Smooth muscle cell (in vitro differentiated cells): ENCODE data around the gene RAD51B. TPM values are rescaled to one million over a fixed set of nuclear protein-coding genes. Genes with fewer than 3 reads are reported as not detected.

Experiments
- DNase-seq: peaks from one replicate; lab custom pipeline; 2025; ENCODE audit not compliant: unreplicated experiment; lab: John Stamatoyannopoulos, UW
- H2AFZ ChIP-seq: fragments of 200-600 bp; sonication (generic); 2 replicates; pipeline ENCODE4 v1.6.0; 2016; ENCODE audit warnings: antibody characterized with exemption, low read depth, mild to moderate bottlenecking
- H3F3A ChIP-seq: fragments of 200-600 bp; sonication (generic); 2 replicates; pipeline ENCODE4 v1.6.0; 2017; ENCODE audit warnings: antibody characterized with exemption, low read depth
- H3K27ac ChIP-seq: fragments of 200-600 bp; sonication (generic); 2 replicates; pipeline ENCODE4 v1.5.1; 2016; ENCODE audit warnings: low read depth, mild to moderate bottlenecking
- H3K27me3 ChIP-seq: fragments of 200-600 bp; sonication (generic); 2 replicates; pipeline ENCODE4 v1.6.1; 2016; ENCODE audit warnings: low read depth, mild to moderate bottlenecking
- H3K36me3 ChIP-seq: fragments of 200-600 bp; sonication (generic); 2 replicates; pipeline ENCODE4 v1.5.1; 2016; ENCODE audit warnings: low read depth
- H3K4me1 ChIP-seq: fragments of 200-600 bp; sonication (generic); 2 replicates; pipeline ENCODE4 v1.5.1; 2016; ENCODE audit warnings: low read depth
- H3K4me2 ChIP-seq: fragments of 200-600 bp; sonication (generic); 2 replicates; pipeline ENCODE4 v1.6.0; 2016; ENCODE audit warnings: mild to moderate bottlenecking
- H3K4me3 ChIP-seq: fragments of 200-600 bp; sonication (generic); 2 replicates; pipeline ENCODE4 v1.5.1; 2016; ENCODE audit warnings: mild to moderate bottlenecking
- H3K79me2 ChIP-seq: fragments of 200-600 bp; sonication (generic); 2 replicates; pipeline ENCODE4 v1.6.0; 2016; ENCODE audit warnings: low read depth, mild to moderate bottlenecking
- H3K9ac ChIP-seq: fragments of 200-600 bp; sonication (generic); 2 replicates; pipeline ENCODE4 v1.6.0; 2016; ENCODE audit warnings: low read depth
- H3K9me3 ChIP-seq: fragments of 200-600 bp; sonication (generic); replicated peaks from 2 replicates; pipeline ENCODE4 v1.5.1; 2016; ENCODE audit warnings: low read depth
- H4K20me1 ChIP-seq: fragments of 200-600 bp; sonication (generic); 2 replicates; pipeline ENCODE4 v1.6.0; 2016; ENCODE audit warnings: low read depth
- CTCF ChIP-seq: fragments of 200-600 bp; sonication (generic); IDR thresholded peaks from 2 replicates; pipeline ENCODE4 v1.5.1; 2017; ENCODE audit warnings: borderline replicate concordance, mild to moderate bottlenecking, antibody characterized with exemption; ENCODE audit not compliant: insufficient read depth, poor library complexity, severe bottlenecking
- WGBS: methylation state at CpG from one replicate; pipeline ENCODE4 v1.1.7; 2016; ENCODE audit warnings: low lambda C conversion rate; 5-methylcytosine and 5-hydroxymethylcytosine counted together
- polyA plus RNA-seq: library from polyadenylated mRNA; unstranded; fragments of >200 nt; fragmentation: Nextera tagmentation; extraction: Ambion mirVana; gene quantifications from 2 replicates; pipeline ENCODE4 v1.2.1, GENCODE V29; 2016
- total RNA-seq: library from RNA; depleted of rRNA; stranded (reverse); fragments of >200 nt; gene quantifications from 2 replicates; pipeline ENCODE4 v1.2.3, GENCODE V29; 2014

Gene RAD51B
- total and polyA plus RNA-seq, 2 experiments from 2014 or later, result 4.6 to 5.3 TPM

DNA sequence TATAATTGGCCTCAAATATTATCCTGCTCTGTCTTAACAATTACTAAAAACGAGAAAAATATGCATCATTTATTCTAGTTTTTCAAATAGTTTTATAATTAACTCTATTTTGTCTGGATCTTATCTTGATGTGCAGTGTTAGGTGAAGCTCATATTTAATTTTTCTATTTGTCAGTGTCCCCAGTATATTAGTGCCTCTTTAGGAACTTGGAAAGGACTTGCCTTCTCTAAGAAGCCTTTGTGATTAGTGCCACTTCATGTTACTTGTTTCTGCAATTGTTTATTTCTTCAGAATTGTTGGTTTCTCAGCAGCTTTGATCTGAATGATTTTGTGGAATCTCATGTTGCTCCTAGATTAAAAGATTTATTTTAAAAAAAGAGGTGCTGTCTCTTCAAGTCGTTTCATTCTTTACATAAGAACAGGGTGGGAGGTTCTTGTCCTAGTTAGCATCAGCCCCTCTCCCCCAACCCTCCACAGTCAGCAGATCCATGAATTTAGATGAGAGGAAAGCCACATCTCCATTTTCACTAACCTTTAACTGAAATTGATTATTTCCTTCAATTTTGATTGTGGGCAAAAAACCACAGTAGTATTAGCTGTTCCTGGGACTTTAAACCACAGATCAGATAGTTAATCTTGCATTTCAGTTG lies 434.4 kb downstream of the RAD51B start:
- H3K9ac ChIP-seq, result no peak overlapping the region
- H3K27me3 ChIP-seq, result no peaks in the 10 kb centered on the region
- H3K4me3 ChIP-seq, result no peak overlapping the region
- DNase-seq, result no peak
- H4K20me1 ChIP-seq, result no peaks in the 10 kb centered on the region
- no peak overlapping the region for H3K4me2 ChIP-seq
- peaks cover 14% of the 10 kb centered on the region for H3F3A ChIP-seq
- TF ChIP-seq CTCF, result no peak
- H3K27ac ChIP-seq, result no peak overlapping the region
- H3K36me3 ChIP-seq, result no peaks in the 10 kb centered on the region
- H3K9me3 ChIP-seq, result no peaks in the 10 kb centered on the region
- H3K4me1 ChIP-seq, result peaks cover 64% of the 10 kb centered on the region
- H2AFZ ChIP-seq, result peak overlapping the region; percentile 32
- peaks cover 11% of the 10 kb centered on the region for H3K79me2 ChIP-seq
- 63% methylated on average over 2 of the region's 2 CpGs for WGBS

DNA sequence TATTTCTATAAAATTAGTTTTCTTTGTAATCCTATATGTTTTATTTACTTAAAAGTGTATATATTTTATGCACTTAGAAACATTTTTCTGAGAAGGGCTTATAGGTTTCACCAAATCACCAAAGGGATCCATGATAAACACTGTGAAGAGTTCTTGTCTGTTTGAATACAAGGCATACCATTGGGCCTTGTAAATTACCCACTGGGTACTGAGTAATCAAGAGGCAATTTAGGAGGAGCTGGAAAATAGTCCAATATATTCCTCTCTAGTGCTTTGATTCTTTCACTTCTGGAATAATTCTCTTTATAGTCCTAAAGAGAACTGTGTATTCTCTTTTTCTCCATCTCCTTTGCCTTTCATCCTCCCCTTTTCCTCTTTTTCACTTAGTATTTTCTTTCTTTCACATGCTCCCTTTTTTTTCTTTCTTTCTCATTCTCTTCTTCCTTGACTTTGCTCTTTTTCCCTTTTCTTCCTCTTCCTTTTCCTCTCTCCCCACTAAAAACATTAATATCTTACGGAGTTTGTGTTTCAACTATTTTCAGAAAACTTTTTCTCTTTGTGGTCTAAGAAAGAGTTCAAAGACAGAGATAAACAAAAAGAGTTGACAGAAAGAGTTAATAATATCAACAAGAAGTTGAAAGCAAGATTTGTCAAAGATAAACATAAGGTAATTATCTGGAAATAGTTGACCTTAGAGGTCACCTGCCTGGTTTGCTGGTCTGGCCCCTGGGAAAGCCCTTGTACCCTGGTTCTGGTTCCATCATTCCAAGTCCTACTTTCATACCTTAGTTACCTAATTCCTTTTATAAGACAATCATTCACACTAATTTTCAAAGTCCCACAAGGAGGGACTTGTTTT lies 435.3 kb downstream of the RAD51B start:
- Histone ChIP-seq H2AFZ (no peak overlapping the region), H3K4me1 (peaks cover 57% of the 10 kb centered on the region), H3K36me3 (no peaks in the 10 kb centered on the region), H3K4me2 (peak overlapping the region; percentile 26), H3K79me2 (peaks cover 11% of the 10 kb centered on the region), H3K27me3 (no peaks in the 10 kb centered on the region), H4K20me1 (no peaks in the 10 kb centered on the region), H3K9ac (no peak overlapping the region), H3K9me3 (no peaks in the 10 kb centered on the region), H3K4me3 (no peak overlapping the region), H3K27ac (peak overlapping the region; percentile 55), H3F3A (peaks cover 14% of the 10 kb centered on the region)
- no peak for DNase-seq
- WGBS, result 86% methylated on average over 1 of the region's 1 CpG
- no peak for TF ChIP-seq CTCF

- Histone ChIP-seq H3F3A (peaks cover 6% of the 10 kb centered on the region), H3K27ac (no peak overlapping the region), H3K9me3 (no peaks in the 10 kb centered on the region)
Measured at GRCh38 chr14:68255693-68256178, 436.2 kb downstream of the RAD51B start.

More at GRCh38 chr14:68255693-68256178, 436.2 kb downstream of the RAD51B start:
- H4K20me1 ChIP-seq, result no peaks in the 10 kb centered on the region
- no peak overlapping the region for H3K4me2 ChIP-seq
- no peak overlapping the region for H3K9ac ChIP-seq
- H3K27me3 ChIP-seq, result no peaks in the 10 kb centered on the region
- no peak for TF ChIP-seq CTCF
- H2AFZ ChIP-seq, result no peak overlapping the region
- peaks cover 11% of the 10 kb centered on the region for H3K79me2 ChIP-seq
- 70% methylated on average over 1 of the region's 1 CpG for WGBS
- no peaks in the 10 kb centered on the region for H3K36me3 ChIP-seq
- H3K4me3 ChIP-seq, result no peak overlapping the region
- H3K4me1 ChIP-seq, result peaks cover 56% of the 10 kb centered on the region
- DNase-seq, result no peak
